Stimulated activated CD4-positive, alpha-beta T cell treated with anti-CD3 and anti-CD28 coated beads, Interleukin-12 subunit alpha, Interleukin-12 subunit beta, amount 100 ng/mL, for 48 hours (primary cell): ENCODE results near the gene UGGT2.
"Not testable (repeated sequence)": the region's sequence is repeated elsewhere in the genome, so short reads cannot be mapped to it uniquely, and the experiment has no call there.

Experiments
- DNase-seq, 3 donors: peaks; one replicate each; pipeline ENCODE4 v3.0.0-alpha.2; 2020; ENCODE audit warnings: low read depth in 2 of 3, low spot score in 1 of 3

UGGT2 gene

DNA sequence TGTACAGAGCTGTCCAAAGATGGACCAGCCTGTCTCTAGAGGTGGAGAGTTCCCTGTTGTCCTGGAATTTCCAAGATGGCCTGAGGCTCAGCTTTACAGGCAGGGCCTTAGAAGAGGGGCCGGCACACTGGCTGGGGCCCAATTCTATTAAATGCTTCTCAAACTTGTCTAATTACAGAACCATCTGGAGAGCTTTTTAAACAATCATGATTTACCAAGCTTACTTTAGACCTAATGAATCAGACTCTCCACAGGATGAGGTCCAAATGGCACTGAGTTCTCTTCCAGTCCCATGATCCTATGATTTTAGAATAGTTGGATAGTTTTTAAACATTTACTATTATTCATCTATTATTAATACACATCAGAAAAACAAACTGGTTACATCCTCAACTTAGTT lies 252.8 kb downstream of the UGGT2 start:
- no peak for DNase-seq

DNA sequence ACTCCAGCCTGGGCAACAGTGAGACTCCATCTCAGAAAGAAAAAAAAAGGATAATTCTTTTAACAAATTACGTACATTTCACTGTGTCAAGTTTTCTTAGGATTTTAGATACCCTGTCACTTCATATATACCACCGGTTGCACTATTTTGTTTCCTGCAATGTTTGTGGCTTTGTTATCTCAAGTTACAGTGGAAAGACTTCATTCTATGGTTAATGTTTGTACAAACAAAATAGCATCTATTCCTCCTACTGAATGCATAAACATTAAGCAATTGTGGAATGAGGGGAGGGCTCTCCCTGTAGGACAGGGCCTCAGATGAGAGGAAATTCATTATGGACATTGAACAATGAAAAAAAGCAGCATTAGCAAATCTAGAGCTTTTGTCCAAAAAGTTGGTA lies 256.2 kb downstream of the UGGT2 start:
- DNase-seq, result no peak

DNA sequence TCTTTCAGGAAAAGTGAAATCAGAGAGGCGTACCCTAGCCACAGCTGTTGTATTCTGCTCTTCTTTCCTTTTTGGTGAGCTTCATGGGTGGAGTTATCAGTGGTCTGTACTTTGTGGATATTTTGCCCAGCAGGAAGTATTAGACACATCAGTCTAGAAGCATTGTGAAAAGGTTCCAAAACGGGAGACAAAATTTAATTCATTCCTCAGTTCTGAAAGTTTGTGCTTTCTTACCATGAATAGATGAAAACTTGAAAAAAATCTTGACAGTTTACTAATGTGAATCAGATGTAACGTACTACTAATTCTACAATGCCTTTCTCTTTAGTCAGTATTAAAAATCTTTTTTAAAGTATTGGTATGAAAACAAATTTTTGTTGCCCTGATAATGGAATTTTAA lies 259.4 kb downstream of the UGGT2 start:
- DNase-seq, result no peak

DNA sequence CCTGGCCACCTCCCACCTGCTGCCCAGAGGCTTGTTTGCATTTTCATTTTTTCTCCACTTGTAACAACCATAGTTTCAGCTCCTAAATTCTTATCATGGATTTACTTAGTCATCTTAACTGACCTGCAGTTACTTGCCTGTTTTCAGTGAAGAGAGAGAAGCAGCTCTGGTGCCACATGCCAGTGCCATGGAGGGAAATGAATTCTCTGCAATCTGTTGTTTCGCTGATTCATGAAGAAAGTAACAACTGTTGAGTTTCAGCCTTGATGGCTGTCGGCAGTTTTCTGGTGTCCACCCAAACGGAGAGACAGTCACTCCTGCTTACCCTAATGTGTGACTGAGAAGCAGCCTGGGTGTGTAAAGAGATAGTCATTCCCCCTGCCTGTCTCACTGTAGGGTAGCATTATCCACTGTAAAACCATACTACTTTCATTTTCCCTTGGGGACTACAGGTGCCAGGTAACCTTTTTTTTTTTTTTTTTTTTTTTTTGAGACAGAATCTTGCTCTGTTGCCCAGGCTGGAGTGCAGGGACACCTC lies 260.1 kb downstream of the UGGT2 start:
- DNase-seq, result no peak

DNA sequence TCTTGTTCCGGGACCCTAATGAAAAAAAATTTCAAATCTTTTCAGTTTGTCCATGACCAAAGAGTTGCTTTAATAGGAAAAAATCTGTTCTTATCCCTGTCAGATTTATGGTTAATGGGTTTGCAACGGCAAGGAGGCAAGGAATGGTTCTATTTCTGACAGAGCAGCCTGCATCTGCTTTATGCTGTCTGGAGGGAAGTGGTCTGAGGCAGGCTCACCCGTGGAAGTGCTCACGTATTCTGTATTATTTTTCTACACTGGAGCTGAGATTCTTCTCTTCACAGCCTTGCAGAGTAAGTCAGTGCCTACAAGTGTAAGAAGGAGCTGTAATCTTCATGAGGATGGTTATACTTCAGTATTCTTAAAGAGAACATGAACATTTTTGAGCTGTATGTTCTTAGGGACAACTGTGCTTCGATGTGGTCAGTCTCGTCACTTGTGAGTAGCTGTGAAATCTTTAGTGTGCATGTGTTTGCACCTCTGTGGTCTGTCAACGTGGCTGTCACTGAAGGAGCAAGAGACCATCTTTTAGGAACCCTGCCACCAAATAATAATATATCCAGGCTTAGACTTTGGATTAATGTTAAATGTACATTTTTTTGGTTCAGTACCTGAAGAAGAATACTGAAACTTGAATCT lies 262.0 kb downstream of the UGGT2 start:
- no peak for DNase-seq

DNA sequence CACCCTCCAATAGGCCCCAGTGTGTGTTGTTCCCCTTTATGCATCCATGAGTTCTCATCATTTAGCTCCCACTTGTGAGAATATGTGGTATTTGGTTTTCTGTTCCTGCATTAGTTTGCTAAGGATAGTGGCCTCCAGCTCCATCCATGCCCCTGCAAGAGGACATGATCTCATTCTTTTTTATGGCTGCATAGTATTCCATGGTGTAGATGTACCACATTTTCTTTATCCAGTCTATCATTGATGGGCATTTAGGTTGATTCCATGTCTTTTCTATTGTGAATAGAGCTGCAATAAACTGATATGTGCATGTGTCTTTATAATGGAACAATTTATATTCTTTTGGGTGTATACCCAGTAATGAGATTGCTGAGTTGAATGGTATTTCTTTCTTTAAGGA lies 263.9 kb downstream of the UGGT2 start:
- not testable (repeated sequence) for DNase-seq

DNA sequence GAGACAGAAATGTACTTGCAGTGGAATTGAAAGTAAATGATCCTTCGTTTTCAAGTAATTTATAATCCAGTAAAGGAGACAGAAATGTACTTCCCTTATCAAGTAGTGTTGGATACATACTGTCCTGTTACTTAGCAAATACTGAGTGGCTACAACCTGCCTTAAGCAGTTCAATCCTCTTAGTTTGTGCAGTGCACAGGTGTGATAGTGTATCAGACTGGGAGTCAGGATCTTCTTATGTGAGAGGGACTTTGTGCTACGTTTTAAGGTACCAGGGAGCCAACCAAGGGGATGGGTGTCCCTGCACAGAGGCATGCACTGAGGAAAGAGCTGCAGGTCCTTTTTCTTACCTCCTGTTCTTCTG lies 265.1 kb downstream of the UGGT2 start:
- DNase-seq, result no peak

DNA sequence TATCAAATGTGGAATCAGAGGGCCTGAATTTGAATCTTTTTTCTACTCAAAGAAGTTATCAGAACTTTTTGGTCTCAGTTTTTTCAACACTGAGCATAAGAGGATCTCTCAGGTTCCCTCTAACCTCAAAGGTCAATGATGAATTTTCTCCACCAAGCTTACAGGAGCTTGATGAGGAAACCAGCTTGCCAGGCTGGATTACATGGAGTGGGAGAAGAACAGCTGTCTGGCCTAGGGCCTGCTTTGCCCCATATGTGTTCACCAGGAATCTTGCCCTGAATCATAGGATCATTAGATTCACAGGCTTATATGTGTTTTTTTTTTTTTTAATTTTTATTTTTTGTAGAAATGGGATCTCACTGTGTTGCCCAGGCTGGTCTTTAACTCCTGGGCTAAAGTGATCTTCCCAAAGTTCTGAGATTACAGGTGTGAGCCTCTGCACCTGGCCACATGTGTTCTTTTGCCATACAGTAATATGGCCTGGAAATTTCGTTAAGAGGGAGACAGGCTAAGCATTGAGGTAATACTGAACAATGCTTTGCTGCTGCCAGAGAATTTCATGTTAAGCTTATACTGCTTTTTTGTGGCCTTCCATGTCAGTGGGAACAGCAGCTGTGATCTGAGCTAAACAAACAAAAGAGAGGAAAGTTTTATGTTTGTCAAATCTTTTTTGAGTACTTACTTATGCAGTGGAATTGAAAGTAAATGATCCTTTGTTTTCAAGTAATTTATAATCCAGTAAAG lies 265.7 kb downstream of the UGGT2 start:
- DNase-seq, result no peak

DNA sequence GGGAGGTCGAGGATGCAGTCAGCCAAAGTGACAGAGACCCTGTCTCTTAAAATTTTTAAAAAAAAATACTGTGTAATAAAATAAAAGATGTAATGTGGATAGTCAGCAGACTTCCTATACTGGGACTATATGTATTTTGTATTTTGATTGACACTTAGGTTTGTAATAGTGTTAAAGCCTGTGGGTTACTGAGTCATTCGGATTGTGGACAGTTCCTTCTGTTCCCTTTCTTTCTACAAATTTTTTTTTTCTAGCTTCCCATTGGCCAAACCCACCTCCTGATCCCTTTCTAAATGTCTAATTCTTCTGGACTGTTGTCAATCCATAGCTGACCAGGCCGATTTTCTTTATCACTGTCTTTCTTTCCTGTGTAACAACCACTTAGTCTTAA lies 268.3 kb downstream of the UGGT2 start:
- no peak for DNase-seq

DNA sequence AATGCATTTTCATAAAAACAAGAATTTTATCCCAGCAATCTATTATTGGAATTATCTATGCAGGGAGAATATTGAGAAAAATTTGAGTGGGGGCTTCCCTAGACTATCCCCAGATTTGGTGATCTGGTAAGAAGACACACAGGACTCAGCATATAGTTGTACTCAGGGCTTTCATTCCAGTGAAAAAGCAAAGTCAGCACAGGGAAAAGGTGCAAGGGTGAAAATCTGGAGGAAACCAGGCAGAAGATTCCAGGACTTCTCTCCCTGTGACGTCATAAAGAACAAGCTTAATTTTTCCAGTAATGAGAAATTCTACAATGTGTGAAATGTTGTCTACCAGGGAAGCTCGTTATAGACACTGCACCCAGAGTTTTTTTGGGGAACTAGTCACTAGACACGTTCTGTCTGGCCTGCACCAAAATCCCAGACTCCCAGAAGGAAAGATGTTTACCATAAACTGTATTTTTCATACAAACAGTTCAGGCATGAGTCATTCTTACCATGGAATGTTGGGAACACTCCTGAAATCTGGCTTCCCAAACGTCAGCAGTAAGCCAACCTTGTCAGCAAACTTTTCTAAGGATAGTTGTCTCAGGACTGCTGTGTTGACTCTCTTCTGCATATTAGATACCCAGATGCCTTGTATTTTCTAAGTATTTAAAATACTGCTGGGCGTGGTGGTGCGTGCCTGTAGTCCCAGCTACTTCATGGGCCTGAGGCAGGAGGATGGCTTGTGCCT lies 268.9 kb downstream of the UGGT2 start:
- DNase-seq, result no peak

DNA sequence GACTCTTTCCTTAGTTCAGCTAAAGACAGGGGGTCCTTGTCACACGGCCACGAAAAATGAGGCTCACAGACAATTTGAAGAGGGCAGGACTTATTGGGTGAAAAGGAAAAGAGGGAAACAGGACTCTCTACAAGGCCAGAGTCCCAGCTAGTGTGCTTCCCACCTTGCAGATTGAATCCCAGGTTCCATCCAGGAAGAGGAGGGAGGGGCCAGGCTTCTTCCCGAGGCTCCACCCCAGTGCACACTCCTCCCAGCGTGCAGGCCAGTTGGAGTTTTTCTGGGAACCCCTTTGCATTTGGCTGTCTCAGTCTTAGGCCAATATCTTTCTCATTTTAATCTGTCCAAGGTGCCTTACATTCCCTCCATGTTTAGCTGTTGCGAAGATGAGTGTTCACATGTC lies 269.5 kb downstream of the UGGT2 start:
- no peak for DNase-seq

DNA sequence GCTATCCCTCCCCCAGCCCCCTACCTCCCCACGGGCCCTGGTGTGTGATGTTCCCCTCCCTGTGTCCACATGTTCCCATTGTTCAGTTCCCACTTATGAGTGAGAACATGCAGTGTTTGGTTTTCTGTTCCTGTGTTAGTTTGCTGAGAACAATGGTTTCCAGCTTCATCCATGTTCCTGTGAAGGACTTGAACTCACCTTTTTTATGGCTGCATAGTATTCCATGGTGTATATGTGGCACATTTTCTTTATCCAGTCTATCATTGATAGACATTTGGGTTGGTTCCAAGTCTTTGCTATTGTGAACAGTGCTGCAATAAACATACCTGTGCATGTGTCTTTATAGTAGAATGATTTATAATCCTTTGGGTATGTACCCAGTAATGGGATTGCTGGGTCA lies 271.3 kb downstream of the UGGT2 start:
- not testable (repeated sequence) for DNase-seq

DNA sequence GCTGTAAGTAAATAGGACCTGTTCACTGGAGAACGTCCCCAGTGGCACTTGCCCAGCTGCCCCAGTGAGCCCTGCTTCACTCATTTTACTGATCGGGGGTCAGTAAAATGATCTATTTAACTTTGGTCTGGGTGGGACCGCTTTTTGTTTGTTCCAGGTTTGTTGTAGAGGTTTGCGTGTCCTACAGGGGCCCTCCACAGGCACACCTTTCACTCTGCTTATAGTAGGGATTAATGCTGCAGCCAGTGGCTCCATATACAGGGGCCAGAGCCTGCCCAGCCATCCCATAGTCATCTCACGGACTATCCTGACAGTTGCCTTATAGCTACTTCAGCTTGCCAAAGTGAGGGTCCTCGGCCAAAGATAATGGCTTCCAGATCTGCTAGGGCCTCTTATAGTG lies 272.2 kb downstream of the UGGT2 start:
- no peak for DNase-seq

DNA sequence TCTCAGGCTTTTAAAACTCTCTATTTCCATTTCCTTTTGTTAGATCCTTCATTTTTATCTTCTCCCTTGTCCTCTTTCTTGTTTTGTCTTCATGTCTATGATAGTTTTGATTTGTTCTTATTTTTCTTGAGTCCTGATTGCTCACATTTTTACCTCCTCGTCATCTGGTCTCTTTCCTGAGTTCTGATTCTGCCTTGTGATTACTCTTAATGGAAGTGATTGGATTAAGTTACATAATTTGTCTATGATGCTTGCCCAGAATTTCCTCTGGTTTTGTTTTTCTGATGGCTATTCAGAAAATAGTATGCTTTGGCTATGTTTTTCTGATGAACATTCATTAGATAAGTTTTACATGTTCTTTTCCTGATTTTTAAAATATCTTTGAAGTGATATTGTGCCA lies 273.7 kb downstream of the UGGT2 start:
- DNase-seq, result no peak

DNA sequence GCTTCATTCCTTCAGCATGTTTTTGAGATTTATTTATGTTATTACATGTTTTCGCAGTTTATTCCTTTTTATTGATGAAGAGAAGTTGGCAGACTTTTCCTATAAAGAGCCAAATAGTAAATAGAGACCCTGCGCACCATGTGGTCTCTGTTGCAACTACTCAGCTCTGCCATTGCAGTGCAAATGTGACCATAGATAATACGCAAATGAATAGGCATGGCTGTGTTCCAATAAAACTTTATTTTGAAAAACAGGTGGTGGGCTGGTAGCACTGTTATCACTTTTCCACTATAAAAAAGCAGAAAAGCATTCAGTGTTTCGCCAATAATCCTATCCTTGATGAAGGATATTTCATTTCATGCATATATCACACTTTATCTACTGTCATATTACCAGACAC lies 281.3 kb downstream of the UGGT2 start:
- DNase-seq, result no peak

DNA sequence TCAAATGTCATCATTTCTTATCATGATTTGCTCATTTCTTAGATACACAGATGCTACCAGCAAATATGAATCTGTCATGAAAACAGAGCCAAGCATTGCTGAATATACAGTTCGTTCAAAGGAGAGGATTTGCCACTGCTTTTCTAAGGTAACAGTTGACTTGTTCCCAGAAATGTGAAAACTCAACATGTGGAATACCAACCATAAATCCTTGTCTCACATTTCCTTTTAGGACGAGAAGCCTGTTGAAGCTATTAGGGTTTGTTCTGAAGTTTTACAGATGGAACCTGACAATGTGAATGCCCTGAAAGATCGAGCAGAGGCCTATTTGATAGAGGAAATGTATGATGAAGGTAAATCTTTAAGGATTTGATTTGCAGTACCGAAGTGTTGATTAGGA lies 289.6 kb downstream of the UGGT2 start:
- DNase-seq, result no peak

DNA sequence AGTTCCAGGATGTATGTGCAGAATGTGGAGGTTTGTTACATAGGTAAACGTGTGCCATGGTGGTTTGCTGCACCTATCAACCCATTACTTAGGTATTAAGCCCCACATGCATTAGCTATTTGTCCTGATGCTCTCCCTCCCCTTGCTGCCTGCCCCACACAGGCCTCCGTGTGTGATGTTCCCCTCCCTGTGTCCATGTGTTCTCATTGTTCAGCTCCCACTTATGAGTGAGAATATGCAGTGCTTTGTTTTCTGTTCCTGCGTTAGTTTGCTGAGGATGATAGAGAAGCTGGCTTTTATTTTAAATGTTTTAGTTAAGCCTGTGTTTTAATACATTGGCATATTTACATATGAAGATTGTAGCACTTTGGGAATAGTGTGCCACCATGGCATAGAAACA lies 290.6 kb downstream of the UGGT2 start:
- DNase-seq, result not testable (repeated sequence)

DNA sequence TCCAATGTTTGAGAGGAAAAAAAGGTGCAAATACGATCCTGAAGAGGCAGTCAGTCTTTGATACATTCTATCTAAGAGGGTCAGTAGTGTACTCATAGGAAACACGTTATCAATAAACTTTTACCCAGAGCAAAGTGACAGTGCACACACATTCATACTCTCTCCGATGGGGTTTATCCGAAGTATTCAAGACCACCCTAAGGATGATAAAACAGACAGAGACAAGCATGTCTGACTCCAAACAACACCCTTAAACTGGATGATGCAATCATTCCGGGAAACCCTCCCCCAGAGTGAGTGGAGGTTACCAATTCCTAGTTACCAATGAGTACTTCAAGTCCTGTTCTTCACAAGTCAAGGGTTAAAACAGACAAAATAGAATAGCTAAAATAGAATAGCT lies 297.1 kb downstream of the UGGT2 start:
- DNase-seq, result no peak

DNA sequence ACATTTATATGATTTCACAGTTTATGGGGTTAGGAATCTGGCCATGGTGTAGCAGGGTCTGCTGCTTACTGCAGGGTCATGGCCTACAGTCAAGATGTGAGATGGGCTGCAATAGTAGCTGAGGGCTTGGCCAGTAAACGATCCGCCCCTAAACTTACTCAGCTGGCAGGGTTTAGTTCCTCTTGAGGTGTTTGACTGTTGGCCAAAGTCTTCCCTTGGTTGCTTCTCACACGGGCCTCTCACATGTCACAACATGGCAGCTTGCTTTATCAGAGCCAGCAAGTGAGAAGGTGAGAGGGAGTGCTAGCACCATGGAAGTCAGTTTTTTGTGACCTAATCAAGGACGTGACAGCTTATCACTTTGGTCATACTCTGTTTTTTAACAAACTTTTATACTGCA lies 299.1 kb downstream of the UGGT2 start:
- DNase-seq, result no peak

DNA sequence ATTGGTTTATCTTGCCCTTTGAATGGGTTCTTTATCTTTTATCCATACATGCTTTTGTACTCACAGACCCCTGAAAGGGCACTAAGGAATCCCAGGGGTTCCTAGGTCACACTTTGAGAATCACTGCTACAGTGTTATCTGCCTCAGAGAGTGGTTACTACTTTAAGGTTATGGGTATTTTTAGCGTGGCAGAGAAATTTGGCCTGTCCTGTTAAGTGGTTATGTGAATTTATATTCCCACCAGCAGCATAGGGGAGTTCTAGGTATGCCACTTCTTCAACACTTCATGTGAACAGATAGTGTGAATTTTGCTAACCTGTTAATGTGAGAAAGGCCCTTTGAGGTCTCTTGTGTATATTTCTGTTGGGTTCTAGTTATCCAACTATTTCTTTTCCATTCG lies 300.5 kb downstream of the UGGT2 start:
- DNase-seq, result no peak
